ENCODE measurements around the gene PDSS1.
"Not testable (repeated sequence)": the region's sequence is repeated elsewhere in the genome, so short reads cannot be mapped to it uniquely, and the experiment has no call there.

Gene PDSS1

GRCh38 chr10:26743091-26743490 lies 45.6 kb downstream of the PDSS1 start:
- DNase-seq = peak; percentile 3

GRCh38 chr10:26743841-26744240 lies 46.3 kb downstream of the PDSS1 start:
- DNase-seq = no peak

GRCh38 chr10:26746061-26746460 lies 48.6 kb downstream of the PDSS1 start:
- DNase-seq = no peak

GRCh38 chr10:26755443-26755903 lies 58.0 kb downstream of the PDSS1 start:
- DNase-seq = peak; percentile 47

- no peak for DNase-seq
These were observed 61.5 kb downstream of the PDSS1 start for GRCh38 chr10:26759008-26759407.

GRCh38 chr10:26765549-26765948 lies 68.0 kb downstream of the PDSS1 start:
- DNase-seq = no peak

- no peak for DNase-seq
These were observed 72.6 kb downstream of the PDSS1 start for GRCh38 chr10:26770069-26770468.

- no peak for DNase-seq
These were observed 76.1 kb downstream of the PDSS1 start for GRCh38 chr10:26773633-26774032.

GRCh38 chr10:26776258-26776657 lies 78.8 kb downstream of the PDSS1 start:
- DNase-seq = no peak

GRCh38 chr10:26777686-26778085 lies 80.2 kb downstream of the PDSS1 start:
- DNase-seq = no peak

GRCh38 chr10:26779176-26779860 lies 81.8 kb downstream of the PDSS1 start:
- no peak for DNase-seq

GRCh38 chr10:26780106-26780792 lies 82.7 kb downstream of the PDSS1 start:
- DNase-seq = no peak

GRCh38 chr10:26780793-26781601 lies 83.5 kb downstream of the PDSS1 start:
- peak; percentile 81 for DNase-seq

- DNase-seq = no peak
These were observed 84.3 kb downstream of the PDSS1 start for GRCh38 chr10:26781797-26782196.

GRCh38 chr10:26787362-26787761 lies 89.9 kb downstream of the PDSS1 start:
- DNase-seq = no peak

- not testable (repeated sequence) for DNase-seq
These were observed 92.3 kb downstream of the PDSS1 start for GRCh38 chr10:26789779-26790178.

- no peak for DNase-seq
These were observed 92.9 kb downstream of the PDSS1 start for GRCh38 chr10:26790221-26790995.

- DNase-seq = no peak
These were observed 95.4 kb downstream of the PDSS1 start for GRCh38 chr10:26792758-26793495.
